Putamen (tissue), 1 donor: Measurements from ENCODE around the gene TEX10.
"Not testable (repeated sequence)": the region's sequence is repeated elsewhere in the genome, so short reads cannot be mapped to it uniquely, and the experiment has no call there.

Source experiments
- DNase-seq: peaks from one replicate; pipeline ENCODE4 v3.0.0-alpha.2; 2016; ENCODE audit warnings: low spot score

Gene TEX10

DNA sequence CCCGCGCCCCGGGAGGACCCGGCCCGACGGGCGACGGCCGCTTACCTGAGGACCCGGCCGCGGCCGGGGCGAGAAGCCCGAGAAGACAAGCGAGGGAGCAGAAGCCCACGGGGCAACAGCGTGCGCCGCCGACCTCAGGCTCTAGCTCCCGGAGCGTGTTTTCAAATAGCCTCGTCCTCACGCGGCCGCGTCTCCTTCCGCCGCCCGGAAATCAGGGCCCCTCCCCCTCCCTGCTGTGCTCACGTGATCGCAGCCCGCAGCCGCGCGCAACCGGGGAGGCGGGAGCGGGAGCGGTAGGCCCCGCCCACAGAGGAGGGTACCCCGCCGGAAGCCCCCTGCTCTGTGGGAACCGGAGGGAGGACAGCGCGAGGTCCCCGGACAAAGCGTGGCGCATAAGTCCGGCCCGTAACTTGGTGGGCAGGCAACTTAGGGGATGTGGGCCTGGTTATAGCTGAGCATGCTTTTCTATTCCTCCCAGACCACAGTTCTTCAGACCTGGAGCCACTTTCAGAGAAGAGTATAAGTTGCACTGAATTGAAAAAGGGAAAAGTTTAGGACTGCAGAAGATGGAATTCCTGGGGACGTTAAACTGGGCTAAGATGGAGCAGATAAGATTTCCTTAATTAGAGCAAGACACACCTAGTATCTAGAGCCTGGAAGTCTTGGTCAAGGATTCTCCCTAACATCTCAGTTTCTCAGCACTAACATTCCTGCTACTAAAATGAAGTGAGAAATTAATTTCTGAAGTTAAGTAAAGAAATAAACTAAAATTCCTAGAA lies at the start of gene TEX10:
TEX10 (minus strand) TSS at position 216 of the 779 bp plus-strand sequence. CDS start 3,579 bp downstream, outside the sequence.
- DNase-seq, result peak; percentile 86

DNA sequence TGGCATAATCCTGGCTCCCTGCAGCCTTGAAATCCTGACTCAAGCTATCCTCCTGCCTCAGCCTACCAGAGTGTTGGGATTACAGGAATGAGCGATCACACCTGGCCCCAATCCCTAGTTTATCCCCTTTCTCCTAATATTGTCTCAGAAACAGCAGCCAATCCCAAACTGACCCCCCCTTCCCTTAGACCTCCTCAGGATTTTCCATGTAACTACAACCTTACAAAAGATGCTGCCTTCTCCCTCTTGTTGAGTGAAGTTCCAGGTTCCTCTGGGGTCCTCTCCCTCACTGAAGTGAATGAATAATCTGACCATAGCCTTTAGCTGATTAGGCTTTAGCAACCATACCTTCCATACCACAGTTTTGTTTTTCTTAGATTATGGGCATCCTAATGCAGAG lies 48.3 kb upstream of the TEX10 start:
- no peak for DNase-seq

DNA sequence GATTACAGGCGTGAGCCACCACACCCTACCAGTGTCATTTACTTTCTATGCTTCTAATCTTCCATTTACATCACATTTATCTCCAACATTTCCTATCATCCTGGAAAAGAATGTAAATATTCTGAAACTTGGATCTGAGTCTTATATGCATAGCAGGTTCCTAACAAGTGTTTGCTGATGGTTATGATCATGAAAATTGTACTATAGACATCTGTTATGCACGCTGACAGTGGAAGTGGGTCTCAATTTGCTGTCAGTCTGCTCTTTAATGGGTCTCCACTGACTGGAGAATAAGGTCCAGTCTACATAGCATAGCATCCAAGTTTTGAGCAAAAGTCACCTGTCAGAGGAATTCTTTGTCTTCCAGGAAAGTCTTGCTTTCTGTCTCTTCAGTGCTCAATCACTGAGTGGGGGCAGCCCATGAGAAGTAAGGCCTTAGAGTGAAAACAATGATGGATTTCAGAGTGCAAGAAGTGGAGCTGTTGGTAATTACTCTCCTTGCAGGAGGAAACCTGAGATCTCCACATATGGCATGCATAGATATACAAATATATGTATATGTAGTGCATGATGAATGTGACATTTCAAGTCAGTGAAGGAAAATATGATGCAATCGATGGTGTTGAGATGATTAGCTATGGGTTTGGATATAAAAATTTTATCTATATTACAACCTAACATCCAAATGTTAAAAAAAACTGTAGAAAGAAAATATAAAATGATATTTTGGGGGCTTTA lies 45.0 kb upstream of the TEX10 start:
- no peak for DNase-seq

DNA sequence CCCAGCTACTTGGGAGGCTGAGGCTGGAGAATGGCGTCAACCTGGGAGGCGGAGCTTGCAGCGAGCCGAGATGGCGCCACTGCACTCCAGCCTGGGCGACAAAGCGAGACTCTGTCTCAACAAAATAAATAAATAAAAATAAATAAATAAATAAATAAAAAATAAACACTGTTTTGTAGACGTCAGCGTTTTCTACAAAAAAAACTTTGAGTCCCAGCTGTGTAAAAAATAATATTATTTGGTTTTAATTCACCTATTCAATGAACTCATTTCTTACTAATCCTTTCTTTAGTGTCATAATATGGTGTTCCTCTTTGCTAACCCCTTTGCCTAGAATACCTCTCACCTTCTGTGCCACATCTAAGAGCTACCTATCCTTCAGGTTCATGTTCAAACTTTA lies 44.0 kb upstream of the TEX10 start:
- no peak for DNase-seq

DNA sequence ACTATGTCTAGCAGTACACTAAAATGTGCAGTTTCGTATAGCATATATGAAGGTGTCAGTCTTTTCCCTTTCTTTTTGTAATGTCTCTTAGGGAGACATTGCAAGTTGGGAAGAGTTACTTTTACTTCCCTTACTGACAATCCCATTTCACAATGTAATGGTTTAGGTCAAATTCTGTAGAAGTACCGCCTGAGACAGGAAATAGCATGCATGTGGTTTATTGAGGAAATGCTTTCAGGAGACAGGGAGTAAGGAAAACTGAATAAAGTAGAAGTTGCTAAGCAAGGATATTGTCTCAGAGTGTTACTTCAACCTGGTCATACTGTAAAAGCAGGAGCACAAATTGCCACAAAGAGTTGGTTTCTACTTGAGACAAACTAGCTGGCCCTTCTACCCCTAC lies 42.1 kb upstream of the TEX10 start:
- DNase-seq, result no peak

DNA sequence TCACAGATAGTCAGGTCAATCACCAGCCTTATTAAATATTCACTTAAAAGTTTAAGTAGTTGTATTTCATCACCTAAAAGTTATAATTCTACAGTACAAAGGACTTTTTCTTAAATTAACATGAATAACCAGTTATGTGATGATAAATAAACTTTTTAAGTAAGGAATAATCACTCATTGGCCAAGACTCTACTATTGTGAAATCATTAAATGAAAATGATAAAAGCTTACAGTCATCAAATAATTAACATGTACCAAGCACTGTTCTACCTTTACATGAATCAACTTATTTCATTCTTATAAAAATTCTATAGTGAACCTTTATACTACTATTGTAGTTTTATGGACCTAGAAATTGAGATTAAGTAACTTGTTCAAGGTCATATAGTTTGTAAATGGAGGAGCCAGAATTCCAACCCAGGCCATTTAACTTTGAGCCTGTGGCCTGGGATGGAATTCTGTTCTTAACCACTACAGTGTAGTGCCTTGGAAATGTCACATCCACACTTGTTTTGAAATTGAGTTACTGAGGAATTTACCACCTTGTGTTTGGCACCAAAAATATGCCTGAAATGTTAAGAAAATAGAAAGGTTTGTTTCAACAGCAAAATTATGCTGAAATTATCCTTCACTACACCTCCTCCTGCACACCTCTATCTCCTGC lies 41.4 kb upstream of the TEX10 start:
- no peak for DNase-seq

DNA sequence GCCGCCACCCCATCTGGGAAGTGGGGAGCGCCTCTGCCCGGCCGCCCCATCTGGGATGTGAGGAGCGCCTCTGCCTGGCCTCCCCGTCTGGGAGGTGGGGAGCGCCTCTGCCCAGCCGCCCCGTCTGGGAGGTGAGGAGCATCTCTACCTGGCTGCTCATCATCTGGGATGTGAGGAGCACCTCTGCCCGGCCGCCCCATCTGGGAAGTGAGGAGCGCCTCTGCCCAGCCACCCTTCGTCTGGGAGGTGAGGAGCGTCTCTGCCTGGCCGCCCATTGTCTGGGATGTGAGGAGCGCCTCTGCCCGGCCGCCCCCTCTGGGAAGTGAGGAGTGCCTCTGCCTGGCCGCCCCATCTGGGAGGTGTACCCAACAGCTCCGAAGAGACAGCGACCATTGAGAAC lies 40.2 kb upstream of the TEX10 start:
- DNase-seq, result not testable (repeated sequence)

DNA sequence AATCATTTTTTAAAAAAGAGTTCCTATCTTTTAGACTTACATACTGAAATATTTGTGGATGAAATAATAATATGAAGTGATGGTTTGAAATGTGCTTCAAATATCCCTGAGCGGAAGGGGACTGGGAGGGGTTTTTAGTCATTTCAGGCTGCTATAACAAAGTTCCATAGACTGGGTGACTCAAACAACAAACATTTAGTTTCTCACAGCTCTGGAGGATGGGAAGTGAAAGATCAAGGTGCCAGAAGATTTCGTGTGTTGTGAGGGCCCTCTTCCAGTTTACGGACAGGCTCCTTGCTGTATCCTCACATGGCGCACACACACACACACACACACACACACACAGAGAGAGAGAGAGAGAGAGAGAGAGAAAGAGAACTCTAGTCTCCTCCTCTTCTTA lies 27.1 kb upstream of the TEX10 start:
- DNase-seq, result no peak

DNA sequence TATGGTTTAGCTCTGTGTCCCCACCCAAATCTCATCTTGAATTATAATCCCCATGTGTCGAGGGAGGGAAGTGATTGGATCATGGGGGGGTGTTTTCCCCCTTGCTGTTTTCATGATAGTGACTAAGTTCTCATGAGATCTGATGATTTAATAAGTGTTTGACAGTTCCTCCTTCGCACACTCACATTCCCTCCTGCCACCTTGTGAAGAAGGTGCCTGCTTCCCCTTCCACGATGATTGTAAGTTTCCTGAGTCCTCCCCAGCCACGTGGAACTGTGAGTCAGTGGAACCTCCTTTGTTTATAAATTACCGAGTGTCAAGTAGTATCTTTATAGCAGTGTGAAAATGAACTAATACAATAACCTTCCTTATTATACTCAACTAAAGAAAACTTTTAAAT lies 24.3 kb upstream of the TEX10 start:
- DNase-seq, result peak; percentile 6

DNA sequence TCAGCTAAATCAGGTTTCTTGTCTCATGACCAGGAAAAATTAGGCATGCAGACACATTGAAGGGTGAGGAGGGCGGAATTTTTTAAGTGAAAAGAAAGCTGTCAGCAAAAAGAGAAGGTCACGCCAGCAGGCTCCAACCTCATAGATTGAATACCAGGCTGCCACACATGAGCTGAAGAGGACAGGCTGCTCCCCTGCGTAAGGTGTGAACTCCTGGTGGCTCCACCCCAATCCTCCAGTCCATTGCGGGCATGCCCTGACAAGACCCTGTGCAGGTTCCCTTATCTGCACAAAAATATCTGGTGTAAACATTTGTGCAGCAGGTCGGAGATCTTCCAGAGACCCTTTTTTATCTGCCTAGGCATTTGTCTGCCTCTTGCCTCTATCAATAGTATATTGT lies 22.9 kb upstream of the TEX10 start:
- no peak for DNase-seq

DNA sequence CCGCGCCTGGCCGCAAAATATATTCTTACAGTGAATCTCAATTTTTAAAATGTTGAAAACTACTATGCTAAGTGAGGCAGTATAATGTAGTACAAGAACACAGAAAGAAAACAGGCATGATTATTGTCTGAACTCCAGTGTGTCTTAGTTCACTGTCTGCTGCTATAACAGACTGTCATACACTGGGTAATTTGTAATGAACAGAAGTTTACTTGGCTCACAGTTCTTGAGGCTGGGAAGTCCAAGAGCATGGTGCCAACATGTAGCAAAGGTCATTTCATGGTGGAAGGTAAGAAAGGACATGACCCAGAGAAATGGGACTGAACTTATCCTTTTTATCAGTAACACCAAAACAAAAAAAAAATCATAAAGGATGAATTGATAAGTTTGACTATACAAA lies 19.9 kb upstream of the TEX10 start:
- DNase-seq, result no peak

DNA sequence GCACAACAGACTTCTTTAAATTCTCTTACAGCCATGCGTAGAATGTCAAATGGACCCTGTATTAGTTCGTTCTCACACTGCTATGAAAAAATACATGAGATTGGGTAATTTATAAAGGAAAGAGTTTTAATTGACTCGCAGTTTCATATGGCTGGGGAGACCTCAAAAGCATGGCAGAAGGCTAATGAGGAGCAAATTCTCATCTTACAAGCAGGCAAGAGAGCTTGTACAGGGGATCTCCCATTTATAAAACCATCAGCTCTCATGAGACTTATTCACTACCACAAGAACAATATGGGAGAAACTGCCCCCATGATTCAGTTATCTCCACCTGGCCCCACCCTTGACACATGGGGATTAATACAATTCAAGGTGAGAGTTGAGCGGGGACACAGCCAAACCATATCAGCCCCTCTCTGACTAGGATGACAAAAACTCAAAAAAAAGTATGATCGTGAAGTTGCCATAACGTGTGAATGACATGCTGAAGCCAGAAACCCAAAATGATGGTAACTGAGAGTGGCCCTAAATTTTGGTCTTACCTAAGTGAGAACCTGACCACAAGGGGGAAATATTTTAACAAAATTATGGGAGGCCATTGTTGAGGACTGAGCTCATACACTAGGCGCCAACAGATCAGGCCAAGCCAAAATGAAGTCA lies 17.5 kb upstream of the TEX10 start:
- DNase-seq, result no peak

DNA sequence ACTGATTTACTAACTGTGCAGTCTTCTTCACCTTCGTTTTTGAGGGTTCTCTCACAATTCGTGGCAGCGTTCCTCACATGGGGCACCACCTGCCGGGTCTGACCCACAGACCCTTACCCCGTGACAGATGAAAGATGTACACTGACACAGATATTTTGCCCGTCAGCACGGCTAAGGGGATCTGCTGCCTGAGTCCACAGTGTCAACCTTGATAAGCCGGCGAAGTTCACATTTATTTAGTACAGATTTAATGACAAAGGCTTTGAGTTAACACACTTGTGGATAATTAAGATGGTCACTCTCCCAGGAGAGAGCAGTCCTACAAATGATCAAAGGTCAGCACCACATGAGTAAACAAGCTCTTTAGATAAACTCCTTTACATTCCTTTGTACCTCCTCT lies 15.9 kb upstream of the TEX10 start:
- no peak for DNase-seq

DNA sequence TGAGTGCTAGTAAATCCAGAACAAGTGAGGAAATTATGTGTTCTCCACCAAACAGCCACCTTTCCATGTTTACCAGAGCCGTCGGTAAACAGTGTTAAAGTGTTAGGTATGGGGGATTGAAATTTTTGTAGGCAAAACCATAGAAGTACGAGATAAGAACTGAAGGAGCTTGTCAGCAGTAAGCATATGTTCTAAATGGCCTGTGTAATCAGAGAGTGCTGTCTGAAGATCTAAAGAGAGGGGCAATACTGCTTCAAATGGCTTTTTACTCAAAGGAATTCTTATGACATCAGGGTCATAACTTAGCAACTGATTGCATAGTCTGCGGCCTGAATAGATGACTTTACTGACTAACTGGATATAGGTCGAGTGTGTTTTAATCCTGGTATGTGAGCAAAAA lies 13.4 kb upstream of the TEX10 start:
- no peak for DNase-seq

DNA sequence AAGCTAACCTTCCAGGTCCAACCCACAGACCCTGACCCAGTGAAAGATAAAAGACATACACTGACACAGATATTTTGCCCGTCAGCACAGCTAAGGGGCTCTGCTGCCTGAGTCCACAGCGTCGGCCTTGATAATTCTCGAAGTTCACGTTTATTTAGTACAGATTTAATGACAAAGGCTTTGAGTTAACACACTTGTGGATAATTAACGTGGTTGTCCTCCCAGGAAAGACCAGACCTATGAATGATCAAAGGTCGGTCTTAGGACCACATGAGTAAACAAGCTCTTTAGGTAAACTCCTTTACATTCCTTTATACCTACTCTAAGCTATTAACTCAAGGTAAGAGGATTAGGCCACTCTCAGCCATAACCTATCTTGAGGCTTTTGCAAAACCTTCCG lies 11.3 kb upstream of the TEX10 start:
- DNase-seq, result no peak

DNA sequence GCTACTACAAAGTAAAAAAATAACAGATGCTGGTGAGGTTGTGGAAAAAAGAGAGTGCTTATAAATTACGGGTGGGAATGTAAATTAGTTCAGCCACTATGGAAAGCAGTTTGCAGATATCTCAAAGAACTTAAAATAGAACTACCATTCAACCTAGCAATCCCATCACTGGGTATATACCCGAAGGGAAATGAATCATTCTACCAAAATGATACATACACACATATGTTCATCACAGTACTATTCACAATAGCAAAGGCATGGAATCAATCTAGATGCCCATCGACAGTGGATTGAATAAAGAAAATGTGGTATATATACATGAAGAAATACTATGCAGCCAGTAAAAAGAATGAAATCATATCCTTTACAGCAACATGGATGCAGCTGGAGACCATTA lies 6.3 kb upstream of the TEX10 start:
- DNase-seq, result no peak

DNA sequence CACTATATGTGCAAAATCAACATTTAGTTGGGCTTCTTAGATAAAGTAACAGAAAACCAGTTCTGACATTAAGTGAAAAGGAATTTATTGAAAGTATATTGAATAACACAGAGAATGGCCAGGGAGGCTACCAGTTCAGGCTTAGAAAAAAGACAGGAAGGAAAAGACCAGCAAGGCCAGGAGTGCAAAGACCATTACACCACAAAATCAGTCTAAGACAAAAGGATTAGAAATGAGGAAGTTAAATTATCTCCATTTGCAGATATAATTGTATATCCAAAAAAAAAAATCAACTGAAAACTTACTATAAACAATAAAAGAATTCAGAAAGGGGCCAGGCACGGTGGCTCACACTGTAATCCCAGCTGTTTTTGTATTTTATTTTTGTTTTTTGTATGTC lies 4.8 kb upstream of the TEX10 start:
- no peak for DNase-seq

DNA sequence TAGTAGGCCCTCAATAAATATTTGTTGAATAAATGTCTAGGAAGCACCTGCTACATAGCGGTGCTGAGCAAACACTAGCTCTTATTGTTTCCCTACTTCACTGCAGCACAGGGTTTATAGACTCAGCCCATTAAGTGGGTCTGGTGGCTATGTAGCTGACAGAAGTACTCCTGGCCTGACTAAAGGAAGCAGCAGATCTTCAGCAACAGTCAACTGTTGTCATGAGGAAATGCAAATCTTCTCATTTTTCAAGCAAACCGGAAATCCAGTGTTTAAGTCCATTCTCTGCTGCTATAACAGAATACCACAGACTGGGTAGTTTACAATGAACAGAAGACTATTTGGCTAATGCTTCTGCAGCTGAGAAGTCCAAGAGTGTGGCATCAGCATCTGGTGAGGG lies 2.8 kb upstream of the TEX10 start:
- no peak for DNase-seq

DNA sequence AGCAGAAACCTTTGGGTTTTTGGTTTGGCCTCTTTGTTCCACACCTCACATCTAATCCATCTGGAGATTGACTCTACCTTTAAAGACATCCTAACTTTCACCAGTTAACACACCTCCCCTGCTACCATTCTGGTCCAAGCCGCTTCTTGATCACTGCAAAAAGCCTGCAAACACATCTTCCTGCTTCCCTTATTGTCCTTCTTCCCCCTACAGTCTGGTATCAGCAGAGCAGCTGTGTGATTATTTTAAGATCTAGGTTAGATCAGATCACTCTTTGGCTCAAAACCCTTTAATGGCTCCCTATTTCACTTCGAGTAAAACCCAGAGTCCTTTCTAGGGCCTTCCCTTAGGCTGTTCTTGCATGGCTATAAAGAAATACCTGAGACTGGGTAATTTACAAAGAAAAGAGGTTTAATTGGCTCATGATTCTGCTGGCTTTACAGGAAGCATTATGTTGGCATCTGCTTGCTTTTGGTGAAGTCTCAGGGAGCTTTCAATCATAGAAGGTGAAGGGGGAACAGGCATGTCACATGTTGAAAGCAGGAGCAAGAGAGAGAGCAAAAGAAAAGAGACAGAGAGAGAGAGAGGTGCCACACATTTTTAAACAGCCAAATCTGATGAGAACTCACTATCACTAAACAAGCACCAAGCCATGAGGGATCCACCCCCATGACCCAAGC lies 1.5 kb upstream of the TEX10 start:
- no peak for DNase-seq

DNA sequence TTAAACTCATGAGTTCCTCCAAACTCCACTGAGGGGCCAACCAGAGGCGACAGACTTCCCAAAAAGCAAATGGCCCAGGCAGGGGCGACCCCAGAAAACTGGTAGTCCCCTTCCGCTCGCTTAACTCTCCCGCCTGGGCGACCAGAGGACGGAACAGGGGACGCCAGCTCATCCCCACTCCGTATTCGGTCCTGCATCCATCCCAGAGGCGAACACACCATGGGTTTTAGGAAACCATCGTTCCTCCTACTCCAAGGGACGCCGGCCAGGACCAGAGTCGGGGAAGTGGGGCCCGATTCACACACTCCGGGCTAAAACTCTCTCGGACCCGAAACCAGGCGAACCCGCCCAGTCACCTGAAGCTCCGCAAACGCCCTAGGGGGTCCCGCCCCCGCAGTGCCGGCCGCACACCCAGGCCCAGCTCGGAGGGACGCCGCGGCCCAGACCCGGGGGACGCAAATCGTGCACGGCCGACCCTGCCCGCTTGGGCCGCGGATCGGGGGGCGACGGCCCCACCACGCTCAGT lies 478 bp downstream of the TEX10 start:
- DNase-seq, result no peak

DNA sequence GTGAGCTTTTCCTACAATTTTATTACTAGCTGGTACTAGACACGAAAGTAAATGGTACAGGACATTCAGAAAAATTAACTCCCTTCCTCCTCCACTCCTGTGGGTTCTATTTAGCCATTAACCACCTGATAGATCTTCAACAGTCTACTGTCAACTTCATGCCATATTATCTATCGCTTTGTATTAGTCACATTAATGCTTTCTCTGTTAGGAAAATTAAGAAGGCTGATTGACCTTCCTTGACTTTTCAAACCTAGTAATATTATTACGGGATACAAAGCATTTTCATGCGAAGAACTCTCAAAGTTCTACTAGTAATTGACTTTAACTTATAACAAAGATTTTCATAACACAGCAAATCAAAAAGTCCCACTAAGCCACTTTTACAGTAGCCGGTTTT lies 1.2 kb downstream of the TEX10 start:
- no peak for DNase-seq

DNA sequence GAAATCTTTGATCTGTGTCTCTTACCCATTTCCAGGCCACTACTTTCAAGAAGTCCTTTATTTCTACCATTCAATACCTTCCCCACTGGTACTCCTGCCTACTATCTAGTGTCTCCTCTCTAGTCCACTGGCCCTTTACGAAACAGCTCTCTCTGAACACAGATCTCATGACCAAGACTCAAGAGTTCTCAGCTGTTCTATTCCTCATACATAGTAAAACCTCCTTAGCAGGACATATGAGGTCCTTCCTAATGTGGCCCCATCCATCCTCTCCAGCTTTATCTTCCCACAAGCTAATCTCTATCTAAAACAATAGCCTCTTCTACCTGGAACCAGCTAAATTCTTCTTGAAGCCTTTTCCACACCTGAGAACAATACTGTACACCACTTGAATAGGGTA lies 2.6 kb downstream of the TEX10 start:
- DNase-seq, result no peak
